Vagina (tissue), 2 donors: ENCODE measurements around the gene DPEP1.

Experiments
- CTCF ChIP-seq, 3 experiments: fragments of 450-650 bp in 2 of 3; fragments of 200-600 bp in 1 of 3; sonication (generic) in 1 of 3; IDR thresholded peaks; one replicate each; pipeline ENCODE4 v1.5.1; 2017 to 2019; ENCODE audit warnings: antibody characterized with exemption in 3 of 3, mild to moderate bottlenecking in 2 of 3, moderate library complexity in 2 of 3
- POLR2A ChIP-seq, 2 donors: fragments of 450-650 bp; IDR thresholded peaks; one replicate each; pipeline ENCODE4 v1.6.1; 2017; ENCODE audit warnings: antibody characterized with exemption in 2 of 2, mild to moderate bottlenecking in 2 of 2, moderate library complexity in 2 of 2
- POLR2AphosphoS5 ChIP-seq, 2 donors: sonication (generic); formaldehyde crosslinking; IDR thresholded peaks; one replicate each; pipeline ENCODE4 v1.9.0; 2017; ENCODE audit warnings: antibody characterized with exemption in 2 of 2, mild to moderate bottlenecking in 2 of 2, low read depth in 1 of 2; ENCODE audit not compliant: insufficient read depth in 1 of 2

- no peak for TF ChIP-seq POLR2A (IDR thresholded peaks at IDR 0.05)
- no peak for TF ChIP-seq CTCF (IDR thresholded peaks at IDR 0.05)
- TF ChIP-seq POLR2AphosphoS5 (IDR thresholded peaks at IDR 0.05; ENCODE audit: insufficient read depth in 1 of 2, low read depth in 1 of 2), result no peak
Observed at GRCh38 chr16:89612415-89613166, 851 bp upstream of the DPEP1 start.
